22Rv1 (cell line): ENCODE data around the gene COL28A1.

ENCODE experiments used
- H3K27ac ChIP-seq: fragments of 450-650 bp; 2 replicates; pipeline ENCODE4 v1.5.1; 2017
- CTCF ChIP-seq: fragments of 450-650 bp; IDR thresholded peaks from 2 replicates; pipeline ENCODE4 v1.5.1; 2017; ENCODE audit warnings: mild to moderate bottlenecking
- ZFX ChIP-seq: fragments of 450-650 bp; IDR thresholded peaks from 2 replicates; pipeline ENCODE4 v1.6.1; 2017; ENCODE audit warnings: antibody characterized with exemption, borderline replicate concordance

The COL28A1 gene

GRCh38 chr7:7535691-7536090 is at the start of gene COL28A1:
Gene COL28A1, minus strand, starts transcription at chr7:7535873. Its CDS starts 2,998 bp downstream, at chr7:7532875.
- no peak within 1 kb of the TSS for H3K27ac ChIP-seq
- TF ChIP-seq CTCF (no peak), ZFX (no peak)

- no peak overlapping the region for H3K27ac ChIP-seq
These were observed 49.0 kb upstream of the COL28A1 start for GRCh38 chr7:7584653-7585052.

GRCh38 chr7:7583731-7584130 is 48.1 kb upstream of the COL28A1 start:
- H3K27ac ChIP-seq = no peak overlapping the region
- TF ChIP-seq ZFX = no peak
- TF ChIP-seq CTCF = no peak

More at GRCh38 chr7:7584653-7585052, 49.0 kb upstream of the COL28A1 start:
- TF ChIP-seq ZFX = no peak
- no peak for TF ChIP-seq CTCF

- no peak overlapping the region for H3K27ac ChIP-seq
- TF ChIP-seq ZFX (no peak), CTCF (no peak)
These were observed 46.9 kb upstream of the COL28A1 start for GRCh38 chr7:7582596-7582995.

GRCh38 chr7:7581531-7582179 is 46.0 kb upstream of the COL28A1 start:
- no peak overlapping the region for H3K27ac ChIP-seq
- TF ChIP-seq CTCF (no peak), ZFX (no peak)

GRCh38 chr7:7579638-7580037 is 44.0 kb upstream of the COL28A1 start:
- no peak overlapping the region for H3K27ac ChIP-seq
- TF ChIP-seq CTCF = no peak
- TF ChIP-seq ZFX = no peak

GRCh38 chr7:7577888-7578287 is 42.2 kb upstream of the COL28A1 start:
- TF ChIP-seq CTCF (no peak), ZFX (no peak)
- no peak overlapping the region for H3K27ac ChIP-seq
